Activated CD8-positive, alpha-beta T cell treated with anti-CD3 and anti-CD28 coated beads, Interleukin-2, amount 10 ng/mL, durations not matched to agents 7 days and 5 days (primary cell): ENCODE measurements around the gene TGFBI. TPM values are rescaled to one million over a fixed set of nuclear protein-coding genes. Genes with fewer than 3 reads are reported as not detected.

Experiments used
- ATAC-seq: fragments of 150-1000 bp; cut with Tn5 transposase; one replicate; pipeline ENCODE4 v1.10.0; 2021; ENCODE audit warnings: moderate library complexity
- CTCF ChIA-PET: fragments of 350-600 bp; sonication (Branson Sonifier 250); formaldehyde crosslinking; loops from one replicate; lab custom pipeline; 2021; ENCODE audit warnings: antibody characterized with exemption; lab: Charles Lee
- POLR2A ChIA-PET: fragments of 350-600 bp; sonication (Branson Sonifier 250); formaldehyde crosslinking; loops from one replicate; lab custom pipeline; 2021; ENCODE audit warnings: antibody characterized with exemption; lab: Charles Lee
- DNase-seq: peaks from one replicate; pipeline ENCODE4 v3.0.0-alpha.2; 2020
- H3K27ac Mint-ChIP-seq: one replicate; pipeline ENCODE4 v1.8.0; 2021; ENCODE audit warnings: mild to moderate bottlenecking, mixed read lengths
- H3K27me3 Mint-ChIP-seq: one replicate; pipeline ENCODE4 v1.8.0; 2021; ENCODE audit warnings: low read depth, mixed read lengths
- H3K36me3 Mint-ChIP-seq: one replicate; pipeline ENCODE4 v1.8.0; 2021; ENCODE audit warnings: low read depth, mixed read lengths
- H3K4me1 Mint-ChIP-seq: one replicate; pipeline ENCODE4 v1.8.0; 2021; ENCODE audit warnings: low read depth, mixed read lengths
- H3K4me3 Mint-ChIP-seq: one replicate; pipeline ENCODE4 v1.8.0; 2021; ENCODE audit warnings: mild to moderate bottlenecking, mixed read lengths
- H3K9me3 Mint-ChIP-seq: one replicate; pipeline ENCODE4 v1.8.0; 2022; ENCODE audit warnings: mixed read lengths; ENCODE audit not compliant: insufficient read depth
- total RNA-seq, 2 experiments: library from RNA; stranded (reverse); gene quantifications; one replicate each; pipeline ENCODE4 v1.2.3, GENCODE V29; 2021

The TGFBI gene
- total RNA-seq, 2 experiments from 2014 or later, result not detected

DNA sequence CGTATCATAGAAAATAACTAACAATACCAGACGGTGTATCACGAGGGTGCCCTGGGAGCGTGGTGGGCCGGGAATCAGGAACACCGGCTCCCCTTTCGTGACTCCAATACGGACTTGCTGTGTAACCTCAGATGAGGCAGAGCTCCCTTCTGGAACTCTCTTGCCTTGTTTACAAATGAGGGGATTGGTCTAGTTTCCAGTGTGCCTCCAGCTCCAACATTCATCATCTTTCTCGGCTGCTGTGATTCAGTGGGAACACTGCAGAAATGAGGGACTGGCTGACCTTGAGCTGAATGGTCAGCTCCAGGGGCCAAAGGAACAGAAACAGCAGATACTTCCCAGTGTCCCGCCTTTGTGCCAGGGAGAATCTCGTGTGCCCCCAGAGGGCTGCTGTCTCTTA lies 22.6 kb upstream of the TGFBI start:
- peaks cover 5% of the 10 kb centered on the region for H3K27me3 Mint-ChIP-seq
- POLR2A ChIA-PET, result no interaction called here
- H3K27ac Mint-ChIP-seq, result no peak overlapping the region
- H3K4me3 Mint-ChIP-seq, result no peak overlapping the region
- DNase-seq, result no peak
- no peaks in the 10 kb centered on the region for H3K9me3 Mint-ChIP-seq
- ATAC-seq, result no peak
- CTCF ChIA-PET, result no interaction called here
- H3K36me3 Mint-ChIP-seq, result no peaks in the 10 kb centered on the region
- H3K4me1 Mint-ChIP-seq, result no peaks in the 10 kb centered on the region

GRCh38 chr5:136006761-136007251 lies 22.0 kb upstream of the TGFBI start:
- ChIA-PET POLR2A (no interaction called here), CTCF (no interaction called here)
- H3K27me3 Mint-ChIP-seq, result peaks cover 9% of the 10 kb centered on the region
- no peaks in the 10 kb centered on the region for H3K4me1 Mint-ChIP-seq
- no peak for DNase-seq
- H3K9me3 Mint-ChIP-seq, result no peaks in the 10 kb centered on the region
- H3K4me3 Mint-ChIP-seq, result no peak overlapping the region
- H3K36me3 Mint-ChIP-seq, result no peaks in the 10 kb centered on the region
- H3K27ac Mint-ChIP-seq, result no peak overlapping the region
- no peak for ATAC-seq

DNA sequence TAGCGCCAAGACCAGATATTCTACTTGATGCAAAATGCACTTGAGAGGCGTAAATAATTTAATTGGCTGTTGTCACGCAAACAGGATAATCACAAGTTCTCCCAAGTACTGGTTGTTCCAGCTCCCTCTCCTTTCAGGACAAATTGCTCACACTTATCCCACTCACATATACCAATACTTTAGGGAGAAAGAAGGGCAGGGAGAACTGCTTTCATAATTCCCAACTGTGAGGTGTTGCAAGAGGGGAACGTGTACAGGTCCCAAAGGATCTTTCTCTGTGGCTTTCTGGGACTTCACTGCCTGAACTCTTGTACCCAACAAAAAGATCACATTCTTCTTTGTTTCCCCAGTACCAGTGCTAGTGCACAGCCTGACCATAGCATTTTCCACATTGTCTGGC lies 21.5 kb upstream of the TGFBI start:
- DNase-seq (no peak), ATAC-seq (no peak)
- Mint-ChIP-seq H3K9me3 (no peaks in the 10 kb centered on the region), H3K36me3 (no peaks in the 10 kb centered on the region), H3K4me1 (no peaks in the 10 kb centered on the region), H3K27ac (no peak overlapping the region), H3K4me3 (no peak overlapping the region), H3K27me3 (peaks cover 13% of the 10 kb centered on the region)
- ChIA-PET POLR2A (no interaction called here), CTCF (no interaction called here)

GRCh38 chr5:136011414-136012001 lies 17.3 kb upstream of the TGFBI start:
- POLR2A ChIA-PET, result no interaction called here
- Mint-ChIP-seq H3K36me3 (no peaks in the 10 kb centered on the region), H3K9me3 (no peaks in the 10 kb centered on the region), H3K27ac (no peak overlapping the region), H3K4me1 (no peaks in the 10 kb centered on the region), H3K27me3 (peaks cover 34% of the 10 kb centered on the region), H3K4me3 (no peak overlapping the region)
- no peak for DNase-seq
- CTCF ChIA-PET, result interaction anchor here (0.6 kb wide), 1 partner anchor 549 kb away, joined by 3 read pairs; no protein-coding TSS in a partner anchor
- ATAC-seq, result no peak

DNA sequence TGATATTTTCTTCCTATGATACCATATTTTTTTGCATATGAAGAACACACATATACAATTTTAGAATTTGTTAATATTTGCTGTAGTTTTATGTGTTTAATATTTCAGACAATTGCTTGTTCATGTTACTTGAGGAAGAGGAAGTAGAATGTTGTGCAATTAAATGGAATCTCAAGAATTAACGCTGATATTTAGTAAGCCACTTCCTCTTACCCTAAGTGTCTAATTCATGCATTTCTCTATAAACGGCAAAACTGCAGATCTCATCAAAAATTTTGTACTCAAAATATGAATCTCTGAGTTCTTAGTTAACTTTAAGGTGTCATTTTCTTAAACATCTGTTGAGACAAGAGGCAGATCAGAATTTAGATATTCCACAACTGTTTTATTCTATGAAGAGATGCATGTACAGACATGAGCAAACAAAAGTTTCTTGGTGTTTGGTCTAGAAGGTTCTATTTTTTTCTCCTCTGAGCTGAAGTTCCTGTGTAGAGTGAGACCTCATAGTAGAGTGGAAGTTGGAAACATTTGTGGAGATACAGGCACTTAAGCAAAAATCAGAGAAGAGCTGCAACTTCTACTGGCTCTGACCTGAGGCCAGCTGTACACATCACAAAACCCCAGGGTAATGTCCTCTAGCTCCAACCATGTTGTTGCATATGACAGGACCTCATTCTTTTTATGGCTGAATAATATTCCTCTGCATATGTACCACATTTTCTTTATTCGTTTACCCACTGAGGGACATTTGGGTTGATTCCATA lies 16.6 kb upstream of the TGFBI start:
- Mint-ChIP-seq H3K9me3 (no peaks in the 10 kb centered on the region), H3K4me3 (no peak overlapping the region), H3K27ac (no peak overlapping the region), H3K36me3 (no peaks in the 10 kb centered on the region), H3K4me1 (no peaks in the 10 kb centered on the region), H3K27me3 (peaks cover 37% of the 10 kb centered on the region)
- ATAC-seq (no peak), DNase-seq (no peak)
- POLR2A ChIA-PET, result no interaction called here
- CTCF ChIA-PET, result no interaction called here

DNA sequence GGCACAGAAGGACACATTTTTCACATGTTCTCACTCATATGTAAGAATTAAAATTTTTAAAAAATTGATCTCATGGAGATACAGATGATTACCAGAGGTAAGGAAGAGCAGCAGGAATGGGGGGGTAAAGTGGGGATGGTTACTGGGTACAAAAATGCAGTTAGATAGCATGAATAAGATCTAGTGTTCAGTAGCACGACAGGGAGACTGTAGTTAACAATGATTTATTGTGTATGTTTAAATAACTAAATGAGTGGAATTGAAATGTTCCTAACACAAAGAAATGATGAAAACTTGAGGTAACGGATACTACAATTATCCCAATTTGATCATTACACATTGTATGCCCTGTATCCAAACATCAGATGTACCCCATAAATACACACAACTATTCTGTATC lies 15.2 kb upstream of the TGFBI start:
- DNase-seq (no peak), ATAC-seq (no peak)
- ChIA-PET CTCF (no interaction called here), POLR2A (no interaction called here)
- Mint-ChIP-seq H3K9me3 (no peaks in the 10 kb centered on the region), H3K4me3 (no peak overlapping the region), H3K36me3 (no peaks in the 10 kb centered on the region), H3K27ac (no peak overlapping the region), H3K27me3 (peaks cover 43% of the 10 kb centered on the region), H3K4me1 (no peaks in the 10 kb centered on the region)

GRCh38 chr5:136014049-136015002 lies 14.5 kb upstream of the TGFBI start:
- peaks cover 47% of the 10 kb centered on the region for H3K27me3 Mint-ChIP-seq
- ATAC-seq, result no peak

GRCh38 chr5:136015003-136015375 lies 13.8 kb upstream of the TGFBI start:
- Mint-ChIP-seq H3K27ac (no peak overlapping the region), H3K27me3 (peaks cover 47% of the 10 kb centered on the region), H3K4me3 (no peak overlapping the region), H3K36me3 (no peaks in the 10 kb centered on the region), H3K4me1 (no peaks in the 10 kb centered on the region), H3K9me3 (no peaks in the 10 kb centered on the region)
- CTCF ChIA-PET, result no interaction called here
- POLR2A ChIA-PET, result no interaction called here
- ATAC-seq, result no peak
- DNase-seq, result no peak

More at GRCh38 chr5:136014049-136015002, 14.5 kb upstream of the TGFBI start:
- no peak overlapping the region for H3K4me3 Mint-ChIP-seq
- no peaks in the 10 kb centered on the region for H3K4me1 Mint-ChIP-seq
- ChIA-PET POLR2A (no interaction called here), CTCF (no interaction called here)
- no peaks in the 10 kb centered on the region for H3K36me3 Mint-ChIP-seq
- H3K9me3 Mint-ChIP-seq, result no peaks in the 10 kb centered on the region
- no peak for DNase-seq
- H3K27ac Mint-ChIP-seq, result no peak overlapping the region

- DNase-seq (no peak), ATAC-seq (no peak)
- Mint-ChIP-seq H3K27ac (no peak overlapping the region), H3K36me3 (no peaks in the 10 kb centered on the region), H3K27me3 (peaks cover 46% of the 10 kb centered on the region), H3K4me1 (no peaks in the 10 kb centered on the region), H3K9me3 (no peaks in the 10 kb centered on the region), H3K4me3 (no peak overlapping the region)
- CTCF ChIA-PET, result no interaction called here
- POLR2A ChIA-PET, result no interaction called here
These were observed 12.7 kb upstream of the TGFBI start for GRCh38 chr5:136015966-136016650.

GRCh38 chr5:136016945-136017530 lies 11.8 kb upstream of the TGFBI start:
- Mint-ChIP-seq H3K4me3 (no peak overlapping the region), H3K9me3 (no peaks in the 10 kb centered on the region), H3K4me1 (no peaks in the 10 kb centered on the region), H3K27me3 (peaks cover 41% of the 10 kb centered on the region), H3K36me3 (no peaks in the 10 kb centered on the region), H3K27ac (no peak overlapping the region)
- DNase-seq (no peak), ATAC-seq (no peak)
- POLR2A ChIA-PET, result no interaction called here
- CTCF ChIA-PET, result interaction anchor here (0.6 kb wide), 1 partner anchor 1827 kb away, joined by 3 read pairs; no protein-coding TSS in a partner anchor
